ENCODE data around the gene EXOC4.
"Not testable (repeated sequence)": the region's sequence is repeated elsewhere in the genome, so short reads cannot be mapped to it uniquely, and the experiment has no call there.

EXOC4 gene

GRCh38 chr7:133274265-133274664, 21.4 kb downstream of the EXOC4 start:
- no peak overlapping the region for H3K4me3 ChIP-seq (ENCODE audit: low read depth, low read length)
- no peaks in the 10 kb centered on the region for H3K4me1 ChIP-seq (ENCODE audit: control insufficient read depth, insufficient read depth, low read length, unreplicated experiment)
- peaks cover 21% of the 10 kb centered on the region for H3K79me2 ChIP-seq (ENCODE audit: control insufficient read depth, insufficient read depth, low read length, unreplicated experiment)
- H3K36me3 ChIP-seq (ENCODE audit: insufficient read depth, low read length) = peaks cover 23% of the 10 kb centered on the region
- no peaks in the 10 kb centered on the region for H3K27me3 ChIP-seq (ENCODE audit: insufficient read depth, low read length)
- H3K27ac ChIP-seq (ENCODE audit: low read depth, low read length) = no peak overlapping the region
- no peak overlapping the region for H2AFZ ChIP-seq (ENCODE audit: low read length, unreplicated experiment)

- H3K4me1 ChIP-seq (ENCODE audit: control insufficient read depth, insufficient read depth, low read length, unreplicated experiment) = no peaks in the 10 kb centered on the region
- no peaks in the 10 kb centered on the region for H3K27me3 ChIP-seq (ENCODE audit: insufficient read depth, low read length)
- no peak overlapping the region for H2AFZ ChIP-seq (ENCODE audit: low read length, unreplicated experiment)
- no peak overlapping the region for H3K27ac ChIP-seq (ENCODE audit: low read depth, low read length)
- H3K4me3 ChIP-seq (ENCODE audit: low read depth, low read length) = no peak overlapping the region
- H3K79me2 ChIP-seq (ENCODE audit: control insufficient read depth, insufficient read depth, low read length, unreplicated experiment) = peaks cover 19% of the 10 kb centered on the region
- H3K36me3 ChIP-seq (ENCODE audit: insufficient read depth, low read length) = peaks cover 27% of the 10 kb centered on the region
Observed at GRCh38 chr7:133275008-133275407, 22.1 kb downstream of the EXOC4 start.

DNA sequence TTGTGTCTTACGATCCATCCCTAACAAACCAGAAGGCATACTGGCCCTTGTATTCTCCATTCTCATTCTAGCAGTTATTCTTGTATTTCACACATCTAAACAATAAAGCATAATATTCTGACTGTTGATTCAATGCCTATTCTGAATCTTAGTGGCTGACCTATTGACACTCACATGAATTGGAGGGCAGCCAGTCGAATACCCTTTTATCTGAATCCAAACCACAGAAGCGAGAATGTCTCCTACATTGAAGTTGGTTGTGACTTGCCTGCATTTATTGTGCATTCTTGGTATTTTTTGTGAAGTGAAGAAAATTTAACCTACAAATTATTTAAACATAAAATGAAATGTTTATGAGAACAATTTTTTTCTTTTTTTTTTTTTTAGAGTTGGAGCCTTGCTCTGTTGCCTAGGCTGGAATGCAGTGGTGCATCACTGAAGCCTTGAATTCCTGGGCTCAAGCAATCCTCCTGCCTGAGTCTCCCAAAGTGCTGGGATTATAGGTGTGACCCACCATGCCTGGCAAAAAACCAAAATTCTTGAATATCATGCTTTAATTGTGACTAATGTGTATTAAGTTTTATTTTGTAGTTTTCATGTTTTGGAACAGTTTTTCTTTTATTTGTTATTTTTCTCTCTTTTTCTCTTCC, 22.7 kb downstream of the EXOC4 start:
- Histone ChIP-seq H3K4me1 (ENCODE audit: control insufficient read depth, insufficient read depth, low read length, unreplicated experiment) (no peaks in the 10 kb centered on the region), H3K27me3 (ENCODE audit: insufficient read depth, low read length) (no peaks in the 10 kb centered on the region), H2AFZ (ENCODE audit: low read length, unreplicated experiment) (no peak overlapping the region), H3K4me3 (ENCODE audit: low read depth, low read length) (no peak overlapping the region), H3K27ac (ENCODE audit: low read depth, low read length) (no peak overlapping the region), H3K36me3 (ENCODE audit: insufficient read depth, low read length) (peaks cover 31% of the 10 kb centered on the region), H3K79me2 (ENCODE audit: control insufficient read depth, insufficient read depth, low read length, unreplicated experiment) (peaks cover 15% of the 10 kb centered on the region)

DNA sequence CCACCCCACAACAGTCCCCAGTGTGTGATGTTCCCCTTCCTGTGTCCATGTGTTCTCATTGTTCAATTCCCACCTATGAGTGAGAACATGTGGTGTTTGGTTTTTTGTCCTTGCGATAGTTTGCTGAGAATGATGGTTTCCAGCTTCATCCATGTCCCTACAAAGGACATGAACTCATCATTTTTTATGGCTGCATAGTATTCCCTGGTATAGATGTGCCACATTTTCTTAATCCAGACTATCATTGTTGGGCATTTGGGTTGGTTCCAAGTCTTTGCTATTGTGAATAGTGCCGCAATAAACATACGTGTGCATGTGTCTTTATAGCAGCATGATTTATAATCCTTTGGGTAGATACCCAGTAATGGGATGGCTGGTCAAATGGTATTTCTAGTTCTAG, 26.1 kb downstream of the EXOC4 start:
- not testable (repeated sequence) for H3K27me3 ChIP-seq (ENCODE audit: insufficient read depth, low read length); H3K4me3 ChIP-seq (ENCODE audit: low read depth, low read length); H2AFZ ChIP-seq (ENCODE audit: low read length, unreplicated experiment); H3K79me2 ChIP-seq (ENCODE audit: control insufficient read depth, insufficient read depth, low read length, unreplicated experiment); H3K4me1 ChIP-seq (ENCODE audit: control insufficient read depth, insufficient read depth, low read length, unreplicated experiment); H3K27ac ChIP-seq (ENCODE audit: low read depth, low read length)
- H3K36me3 ChIP-seq (ENCODE audit: insufficient read depth, low read length) = peaks cover 31% of the 10 kb centered on the region

- H3K79me2 ChIP-seq (ENCODE audit: control insufficient read depth, insufficient read depth, low read length, unreplicated experiment) = peaks cover 2% of the 10 kb centered on the region
- no peaks in the 10 kb centered on the region for H3K4me1 ChIP-seq (ENCODE audit: control insufficient read depth, insufficient read depth, low read length, unreplicated experiment)
Observed at GRCh38 chr7:133282094-133282493, 29.2 kb downstream of the EXOC4 start.

DNA sequence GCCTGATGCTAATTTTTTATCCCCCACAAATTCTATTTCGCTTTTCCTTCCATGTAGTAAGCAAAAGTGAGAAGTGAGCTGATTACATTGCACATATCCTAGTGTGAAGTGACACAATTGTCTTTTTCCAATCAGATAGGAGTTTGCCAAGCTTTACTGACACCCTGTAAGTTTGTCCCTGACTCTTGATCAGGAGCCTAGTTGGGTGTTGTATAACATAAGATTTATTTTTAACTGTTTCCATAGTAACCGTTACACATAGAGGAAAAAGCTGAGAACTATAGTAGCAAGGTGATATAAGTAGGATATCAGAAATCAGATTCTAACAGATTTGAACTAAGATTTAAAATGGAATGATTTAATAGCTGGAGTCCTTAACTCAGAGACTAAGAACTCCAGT, 31.2 kb downstream of the EXOC4 start:
- H3K4me1 ChIP-seq (ENCODE audit: control insufficient read depth, insufficient read depth, low read length, unreplicated experiment) = no peaks in the 10 kb centered on the region
- H3K4me3 ChIP-seq (ENCODE audit: low read depth, low read length) = no peak overlapping the region
- no peak overlapping the region for H2AFZ ChIP-seq (ENCODE audit: low read length, unreplicated experiment)
- no peak overlapping the region for H3K27ac ChIP-seq (ENCODE audit: low read depth, low read length)
- H3K36me3 ChIP-seq (ENCODE audit: insufficient read depth, low read length) = peaks cover 14% of the 10 kb centered on the region; the same call in 1 of the 2 replicates
- no peaks in the 10 kb centered on the region for H3K27me3 ChIP-seq (ENCODE audit: insufficient read depth, low read length)
- H3K79me2 ChIP-seq (ENCODE audit: control insufficient read depth, insufficient read depth, low read length, unreplicated experiment) = peaks cover 2% of the 10 kb centered on the region

More at GRCh38 chr7:133282094-133282493, 29.2 kb downstream of the EXOC4 start:
- H3K27me3 ChIP-seq (ENCODE audit: insufficient read depth, low read length) = no peaks in the 10 kb centered on the region
- no peak overlapping the region for H3K27ac ChIP-seq (ENCODE audit: low read depth, low read length)
- no peak overlapping the region for H2AFZ ChIP-seq (ENCODE audit: low read length, unreplicated experiment)
- no peak overlapping the region for H3K4me3 ChIP-seq (ENCODE audit: low read depth, low read length)
- peaks cover 18% of the 10 kb centered on the region for H3K36me3 ChIP-seq (ENCODE audit: insufficient read depth, low read length)

GRCh38 chr7:133288970-133289369, 36.1 kb downstream of the EXOC4 start:
- Histone ChIP-seq H3K4me3 (ENCODE audit: low read depth, low read length) (no peak overlapping the region), H3K27ac (ENCODE audit: low read depth, low read length) (no peak overlapping the region), H3K4me1 (ENCODE audit: control insufficient read depth, insufficient read depth, low read length, unreplicated experiment) (peaks cover 13% of the 10 kb centered on the region), H3K36me3 (ENCODE audit: insufficient read depth, low read length) (0 out of 2 replicates have a peak, but pooled peaks cover 5% of the 10 kb centered on the region), H3K27me3 (ENCODE audit: insufficient read depth, low read length) (no peaks in the 10 kb centered on the region), H2AFZ (ENCODE audit: low read length, unreplicated experiment) (no peak overlapping the region), H3K79me2 (ENCODE audit: control insufficient read depth, insufficient read depth, low read length, unreplicated experiment) (peaks cover 1% of the 10 kb centered on the region)

- Histone ChIP-seq H3K79me2 (ENCODE audit: control insufficient read depth, insufficient read depth, low read length, unreplicated experiment) (no peaks in the 10 kb centered on the region), H2AFZ (ENCODE audit: low read length, unreplicated experiment) (no peak overlapping the region), H3K4me3 (ENCODE audit: low read depth, low read length) (peak overlapping the region; percentile 39; the same call in 1 of the 2 replicates), H3K27ac (ENCODE audit: low read depth, low read length) (peak overlapping the region; percentile 30), H3K4me1 (ENCODE audit: control insufficient read depth, insufficient read depth, low read length, unreplicated experiment) (peaks cover 13% of the 10 kb centered on the region), H3K27me3 (ENCODE audit: insufficient read depth, low read length) (no peaks in the 10 kb centered on the region), H3K36me3 (ENCODE audit: insufficient read depth, low read length) (0 out of 2 replicates have a peak, but pooled peaks cover 5% of the 10 kb centered on the region)
Observed at GRCh38 chr7:133290041-133290440, 37.2 kb downstream of the EXOC4 start.

- H2AFZ ChIP-seq (ENCODE audit: low read length, unreplicated experiment) = no peak overlapping the region
- peak overlapping the region; percentile 30 for H3K27ac ChIP-seq (ENCODE audit: low read depth, low read length)
- H3K4me1 ChIP-seq (ENCODE audit: control insufficient read depth, insufficient read depth, low read length, unreplicated experiment) = peaks cover 13% of the 10 kb centered on the region
- H3K27me3 ChIP-seq (ENCODE audit: insufficient read depth, low read length) = no peaks in the 10 kb centered on the region
- 0 out of 2 replicates have a peak, but pooled peaks cover 5% of the 10 kb centered on the region for H3K36me3 ChIP-seq (ENCODE audit: insufficient read depth, low read length)
- H3K79me2 ChIP-seq (ENCODE audit: control insufficient read depth, insufficient read depth, low read length, unreplicated experiment) = no peaks in the 10 kb centered on the region
- H3K4me3 ChIP-seq (ENCODE audit: low read depth, low read length) = peak overlapping the region; percentile 39
Observed at GRCh38 chr7:133290676-133291333, 37.9 kb downstream of the EXOC4 start.

DNA sequence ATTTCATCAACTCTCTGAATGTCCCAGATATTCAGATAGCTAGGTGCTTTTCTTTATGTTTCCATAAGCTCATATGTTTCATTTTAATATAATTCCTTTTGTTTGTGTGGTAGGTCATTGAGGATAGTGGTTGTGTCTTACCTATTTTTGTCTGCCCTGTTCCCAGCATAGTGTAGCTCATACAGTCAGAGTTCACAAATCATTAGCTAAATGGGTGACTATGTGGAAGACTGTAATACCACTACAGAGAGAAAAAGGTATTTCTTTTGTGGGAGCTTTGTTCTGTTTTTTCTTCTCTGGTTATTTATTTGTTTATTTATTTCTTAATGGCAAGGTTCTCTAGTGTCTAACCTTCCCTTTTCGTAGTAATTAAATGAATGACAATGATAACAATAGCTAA, 39.8 kb downstream of the EXOC4 start:
- Histone ChIP-seq H2AFZ (ENCODE audit: low read length, unreplicated experiment) (no peak overlapping the region), H3K4me1 (ENCODE audit: control insufficient read depth, insufficient read depth, low read length, unreplicated experiment) (peaks cover 13% of the 10 kb centered on the region), H3K27ac (ENCODE audit: low read depth, low read length) (no peak overlapping the region), H3K27me3 (ENCODE audit: insufficient read depth, low read length) (no peaks in the 10 kb centered on the region), H3K79me2 (ENCODE audit: control insufficient read depth, insufficient read depth, low read length, unreplicated experiment) (peaks cover 2% of the 10 kb centered on the region), H3K4me3 (ENCODE audit: low read depth, low read length) (no peak overlapping the region), H3K36me3 (ENCODE audit: insufficient read depth, low read length) (0 out of 2 replicates have a peak, but pooled peaks cover 5% of the 10 kb centered on the region)

Measured in ACC112 (cell line).